ENCODE measurements around the gene CHD8.

CHD8 gene

DNA sequence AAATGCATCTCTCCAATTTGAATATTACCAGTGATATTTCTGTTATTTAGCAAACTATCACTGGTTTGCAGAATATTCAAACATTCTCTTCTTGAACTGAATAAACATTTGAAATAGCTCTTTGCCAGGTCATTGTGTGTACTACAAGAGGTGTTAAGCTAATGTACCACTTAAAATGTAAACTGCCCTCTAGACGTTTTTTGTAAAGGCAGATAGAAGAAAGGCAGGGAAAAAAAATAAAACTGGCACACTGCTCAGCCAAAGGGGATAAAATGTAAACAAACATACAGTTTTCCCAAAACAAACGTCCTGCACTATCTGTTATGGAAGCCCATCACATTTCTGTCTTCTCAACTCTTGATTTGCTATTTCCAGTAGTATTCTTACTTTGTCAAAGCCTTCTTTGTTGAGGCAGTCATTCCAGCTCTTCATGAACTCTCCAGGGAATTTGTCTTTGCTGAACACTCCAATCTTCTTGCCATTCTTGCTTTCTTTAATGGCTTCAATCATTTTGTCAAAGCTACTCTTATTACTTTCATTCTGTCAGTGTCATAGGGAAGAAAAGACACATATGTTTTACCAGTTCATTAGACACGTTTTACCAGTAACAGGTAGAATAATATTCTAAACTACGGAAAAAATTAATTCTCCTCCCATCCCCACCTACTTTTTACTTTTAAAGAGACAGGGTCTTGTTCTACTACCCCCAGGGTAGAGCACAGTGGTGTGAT, 85.8 kb downstream of the CHD8 start:
- no peak for DNase-seq

- DNase-seq, result no peak
These were observed 88.3 kb downstream of the CHD8 start for GRCh38 chr14:21367582-21368144.

- DNase-seq, result no peak
These were observed 99.4 kb downstream of the CHD8 start for GRCh38 chr14:21356511-21356910.

DNA sequence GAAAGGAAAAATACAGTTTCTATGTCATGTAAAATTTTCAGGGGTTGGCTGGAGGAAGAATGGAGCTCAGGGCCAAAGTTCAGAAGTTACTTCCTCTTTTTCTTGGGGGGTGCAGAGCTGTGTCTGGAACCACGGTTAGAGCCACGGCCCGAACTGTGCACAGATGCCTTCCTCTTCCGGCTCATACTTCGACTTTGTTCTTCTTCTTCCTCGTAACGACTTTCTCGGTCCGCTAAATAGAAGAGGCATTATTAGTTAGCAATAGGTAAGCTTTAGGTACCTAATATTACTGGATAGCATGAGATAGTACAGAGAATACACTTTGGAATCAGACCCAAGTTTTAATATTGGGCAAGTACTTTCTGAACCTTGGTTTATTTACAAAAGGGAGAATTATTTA, 103.3 kb downstream of the CHD8 start:
- no peak for DNase-seq

DNA sequence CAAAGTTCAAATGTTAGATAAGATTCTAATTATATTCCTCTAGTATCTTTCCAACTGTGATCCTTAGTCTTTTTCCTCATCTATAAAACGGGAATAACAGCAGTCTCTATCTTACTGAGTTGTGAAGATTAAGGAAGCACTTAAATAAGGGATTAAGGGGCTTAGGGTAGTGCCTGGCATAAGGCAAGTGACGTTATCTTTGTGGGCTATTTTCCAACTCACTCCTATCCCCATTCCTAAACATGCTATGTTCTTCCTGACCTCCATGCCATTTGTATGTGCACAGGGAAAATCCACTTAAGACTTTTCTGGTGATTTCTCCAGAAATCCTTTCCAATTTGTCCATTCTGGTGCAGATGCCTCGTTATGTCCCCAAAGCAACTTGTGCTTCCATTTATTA, 105.4 kb downstream of the CHD8 start:
- no peak for DNase-seq

DNA sequence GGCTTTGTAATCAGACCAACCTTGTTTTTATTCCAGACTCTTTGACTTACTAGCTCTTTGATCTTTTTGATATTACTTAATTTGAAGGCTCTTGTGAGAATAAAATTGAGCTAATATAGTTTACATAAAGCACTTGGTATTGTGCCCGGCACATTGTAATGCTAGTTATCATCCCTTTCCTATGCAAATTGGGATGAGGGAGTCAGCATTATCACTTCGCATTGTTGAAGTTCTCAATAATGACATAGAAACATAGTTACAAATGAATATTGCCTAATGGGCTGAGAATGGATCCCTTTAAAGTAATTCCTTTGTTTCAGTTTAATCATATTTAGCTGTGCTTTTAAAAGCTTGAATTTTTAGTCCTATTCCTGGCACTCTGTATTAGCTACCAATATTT, 108.7 kb downstream of the CHD8 start:
- DNase-seq, result no peak

GRCh38 chr14:21346532-21347135, 109.3 kb downstream of the CHD8 start:
- no peak for DNase-seq

DNA sequence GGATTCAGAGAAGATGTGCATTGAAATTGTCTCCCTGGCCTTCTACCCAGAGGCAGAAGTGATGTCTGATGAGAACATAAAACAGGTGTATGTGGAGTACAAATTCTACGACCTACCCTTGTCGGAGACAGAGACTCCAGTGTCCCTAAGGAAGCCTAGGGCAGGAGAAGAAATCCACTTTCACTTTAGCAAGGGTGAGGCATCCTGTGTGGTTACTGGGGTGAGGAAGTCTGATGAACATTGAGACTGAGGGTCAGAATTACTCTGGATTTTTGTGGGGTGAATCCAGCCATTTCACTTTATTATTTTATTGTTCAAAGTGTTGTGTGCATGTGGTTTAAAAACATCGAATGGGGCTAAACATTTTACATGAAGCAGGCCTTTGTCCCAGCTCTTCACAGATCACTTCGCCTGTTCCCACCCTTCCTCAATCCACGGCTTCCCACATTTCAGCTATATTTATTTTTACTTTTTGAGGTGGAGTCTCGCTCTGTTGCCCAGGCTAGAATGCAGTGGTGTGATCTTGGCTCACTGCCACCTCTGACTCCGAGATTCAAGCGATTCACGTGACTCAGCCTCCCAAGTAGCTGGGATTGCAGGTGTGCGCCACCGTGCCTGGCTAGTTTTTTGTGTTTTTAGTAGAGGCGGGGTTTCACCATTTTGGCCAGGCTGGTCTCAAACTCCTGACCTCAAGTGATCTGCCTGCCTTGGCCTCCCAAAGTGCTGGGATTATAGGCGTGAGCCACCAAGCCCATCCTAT, 112.7 kb downstream of the CHD8 start:
- no peak for DNase-seq
